ENCODE data around the gene NUDT14.

The NUDT14 gene

DNA sequence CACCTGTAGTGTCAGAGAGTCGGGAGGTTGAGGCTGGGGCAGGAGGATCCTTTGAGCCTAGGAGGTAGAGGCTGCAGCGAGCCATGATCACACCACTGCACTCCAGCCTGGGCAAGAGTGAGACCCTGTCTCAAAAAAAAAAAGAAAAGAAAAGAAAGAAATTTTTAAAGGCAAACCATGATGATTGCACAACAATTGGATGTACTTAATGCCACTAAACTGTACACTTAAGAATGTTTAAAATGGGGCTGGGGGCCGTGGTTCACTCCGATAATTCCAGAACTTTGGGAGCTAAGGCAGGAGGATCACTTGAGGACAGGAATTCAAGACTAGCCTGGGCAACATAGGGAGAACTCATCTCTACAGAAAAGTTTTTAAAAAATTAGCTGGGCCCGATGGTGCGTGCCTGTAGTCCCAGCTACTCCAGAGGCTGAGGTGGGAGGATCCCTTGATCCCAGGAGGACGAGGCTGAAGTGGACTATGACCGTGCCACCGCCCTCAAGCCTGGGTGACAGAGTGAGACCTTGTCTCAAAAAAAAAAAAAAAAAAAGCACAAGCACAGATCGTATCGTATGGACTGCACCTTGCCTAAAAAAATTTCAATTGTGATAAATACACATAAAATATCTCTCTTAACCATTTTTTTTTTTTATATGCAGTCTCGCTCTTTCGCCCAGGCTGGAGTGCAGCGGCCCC, 45.3 kb downstream of the NUDT14 start:
- TF ChIP-seq, protein P1, sequence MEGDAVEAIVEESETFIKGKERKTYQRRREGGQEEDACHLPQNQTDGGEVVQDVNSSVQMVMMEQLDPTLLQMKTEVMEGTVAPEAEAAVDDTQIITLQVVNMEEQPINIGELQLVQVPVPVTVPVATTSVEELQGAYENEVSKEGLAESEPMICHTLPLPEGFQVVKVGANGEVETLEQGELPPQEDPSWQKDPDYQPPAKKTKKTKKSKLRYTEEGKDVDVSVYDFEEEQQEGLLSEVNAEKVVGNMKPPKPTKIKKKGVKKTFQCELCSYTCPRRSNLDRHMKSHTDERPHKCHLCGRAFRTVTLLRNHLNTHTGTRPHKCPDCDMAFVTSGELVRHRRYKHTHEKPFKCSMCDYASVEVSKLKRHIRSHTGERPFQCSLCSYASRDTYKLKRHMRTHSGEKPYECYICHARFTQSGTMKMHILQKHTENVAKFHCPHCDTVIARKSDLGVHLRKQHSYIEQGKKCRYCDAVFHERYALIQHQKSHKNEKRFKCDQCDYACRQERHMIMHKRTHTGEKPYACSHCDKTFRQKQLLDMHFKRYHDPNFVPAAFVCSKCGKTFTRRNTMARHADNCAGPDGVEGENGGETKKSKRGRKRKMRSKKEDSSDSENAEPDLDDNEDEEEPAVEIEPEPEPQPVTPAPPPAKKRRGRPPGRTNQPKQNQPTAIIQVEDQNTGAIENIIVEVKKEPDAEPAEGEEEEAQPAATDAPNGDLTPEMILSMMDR (IDR thresholded peaks at IDR 0.05; ENCODE audit: insufficient read depth, low read depth, low read length, missing control alignments), result no peak
- H3K4me3 ChIP-seq (ENCODE audit: low read depth, low read length), result no peak overlapping the region
- DNase-seq (ENCODE audit: low read depth), result no peak

DNA sequence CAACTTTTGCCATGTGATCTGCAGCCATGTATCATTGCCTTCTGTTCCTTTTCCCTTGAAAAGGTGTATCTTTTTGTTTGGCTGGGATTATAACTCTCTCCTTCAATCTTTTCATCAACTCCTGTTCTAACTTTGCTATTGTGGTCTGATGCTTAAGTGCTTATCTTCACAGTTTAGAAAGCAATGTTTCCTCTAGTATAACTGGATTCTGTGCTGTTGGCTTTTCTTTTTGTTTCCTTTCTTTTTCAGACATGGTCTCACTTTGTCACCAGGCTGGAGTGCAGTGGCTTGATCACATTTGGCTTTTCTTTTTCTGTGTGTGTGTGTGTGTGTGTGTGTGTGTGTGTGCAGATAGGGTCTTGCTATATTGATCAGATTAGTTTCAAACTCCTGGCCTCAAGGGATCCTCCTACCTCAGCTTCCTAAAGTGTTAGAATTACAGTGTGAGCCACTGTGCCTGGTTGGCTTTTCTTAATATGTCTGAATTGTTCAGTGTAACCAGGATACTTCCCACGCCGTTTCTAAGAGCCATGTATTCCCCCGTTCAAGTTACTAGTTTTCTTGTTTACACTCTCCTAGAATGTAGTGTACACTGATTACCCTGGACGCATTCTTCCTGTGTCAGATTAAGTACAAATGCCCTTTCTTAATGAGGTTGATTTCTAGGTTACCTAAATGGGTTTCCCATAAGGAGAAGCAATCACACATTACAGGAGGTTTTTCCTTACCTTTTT, 48.0 kb downstream of the NUDT14 start:
- TF ChIP-seq, protein P1 (IDR thresholded peaks at IDR 0.05; ENCODE audit: insufficient read depth, low read depth, low read length, missing control alignments), result no peak
- no peak for DNase-seq (ENCODE audit: low read depth)

GRCh38 chr14:105131241-105131640, 49.9 kb downstream of the NUDT14 start:
- TF ChIP-seq, protein P1 (IDR thresholded peaks at IDR 0.05; ENCODE audit: insufficient read depth, low read depth, low read length, missing control alignments), result no peak
- H3K4me3 ChIP-seq (ENCODE audit: low read depth, low read length), result no peak overlapping the region
- no peak for DNase-seq (ENCODE audit: low read depth)

More for the DNA sequence above, 48.0 kb downstream of the NUDT14 start:
- no peak overlapping the region for H3K4me3 ChIP-seq (ENCODE audit: low read depth, low read length)

DNA sequence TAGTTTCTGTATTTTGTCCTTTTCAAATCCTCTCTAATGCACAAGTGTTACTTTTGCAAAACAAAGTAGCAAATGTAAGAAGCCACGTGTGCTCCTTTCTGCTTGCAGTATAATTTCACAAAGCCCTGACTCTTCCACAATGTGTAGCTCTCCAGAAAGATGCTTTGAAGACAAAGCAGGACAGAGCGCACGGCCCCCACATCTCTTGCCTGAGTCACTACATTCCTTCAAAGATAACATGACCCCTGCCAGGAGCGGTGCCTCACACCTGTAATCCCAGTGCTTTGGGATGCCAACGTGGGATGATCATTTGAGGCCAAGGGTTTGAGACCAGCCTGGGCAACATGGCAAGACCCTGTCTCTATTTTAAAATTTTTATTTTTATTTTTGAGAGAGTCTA, 53.1 kb downstream of the NUDT14 start:
- TF ChIP-seq, protein P1 (IDR thresholded peaks at IDR 0.05; ENCODE audit: insufficient read depth, low read depth, low read length, missing control alignments), result no peak
- no peak overlapping the region for H3K4me3 ChIP-seq (ENCODE audit: low read depth, low read length)
- no peak for DNase-seq (ENCODE audit: low read depth)

DNA sequence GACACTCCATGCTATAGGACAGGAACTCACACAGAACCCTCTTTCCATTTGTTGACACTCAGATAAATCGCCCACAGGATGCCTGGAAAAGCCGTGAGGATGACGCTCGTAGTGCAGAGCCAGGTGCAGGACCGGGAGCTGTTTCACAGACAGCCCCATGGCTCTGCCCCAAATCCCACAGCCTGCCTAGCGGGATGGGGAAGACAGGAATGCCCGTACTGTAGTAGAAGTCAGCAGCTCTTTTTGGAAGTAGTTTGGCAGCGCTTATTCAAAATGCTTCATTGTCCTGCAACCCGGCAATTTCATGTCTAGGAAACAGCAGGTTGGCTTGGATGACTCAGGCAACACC, 54.2 kb downstream of the NUDT14 start:
- TF ChIP-seq, protein P1 (IDR thresholded peaks at IDR 0.05; ENCODE audit: insufficient read depth, low read depth, low read length, missing control alignments), result no peak
- no peak for DNase-seq (ENCODE audit: low read depth)
- H3K4me3 ChIP-seq (ENCODE audit: low read depth, low read length), result no peak overlapping the region

GRCh38 chr14:105126126-105126980, 54.8 kb downstream of the NUDT14 start:
- H3K4me3 ChIP-seq (ENCODE audit: low read depth, low read length), result no peak overlapping the region
- DNase-seq (ENCODE audit: low read depth), result no peak
- TF ChIP-seq, protein P1 (IDR thresholded peaks at IDR 0.05; ENCODE audit: insufficient read depth, low read depth, low read length, missing control alignments), result no peak
